Lower lobe of right lung (tissue), 2 donors: ENCODE data around the gene PRRT1. TPM values are rescaled to one million over a fixed set of nuclear protein-coding genes. Genes with fewer than 3 reads are reported as not detected.

Source experiments
- ATAC-seq, 2 donors: fragments of 200-7000 bp; cut with Tn5 transposase; one replicate each; pipeline ENCODE4 v1.9.1; 2020 to 2022; ENCODE audit warnings: mild to moderate bottlenecking in 2 of 2, moderate library complexity in 2 of 2
- DNase-seq: peaks from one replicate; pipeline ENCODE4 v3.0.0-alpha.2; 2020
- H3K27ac ChIP-seq: fragments of 200-600 bp; one replicate; pipeline ENCODE4 v1.8.0; 2022
- H3K27me3 ChIP-seq: fragments of 200-600 bp; one replicate; pipeline ENCODE4 v1.8.0; 2022; ENCODE audit warnings: low read depth
- H3K36me3 ChIP-seq: fragments of 200-600 bp; one replicate; pipeline ENCODE4 v1.8.0; 2022; ENCODE audit warnings: mild to moderate bottlenecking
- H3K4me1 ChIP-seq: fragments of 200-600 bp; one replicate; pipeline ENCODE4 v1.8.0; 2022
- H3K4me3 ChIP-seq: fragments of 200-600 bp; one replicate; pipeline ENCODE4 v1.8.0; 2022; ENCODE audit warnings: mild to moderate bottlenecking
- H3K9me3 ChIP-seq: fragments of 200-600 bp; one replicate; pipeline ENCODE4 v1.8.0; 2022
- CTCF ChIP-seq: fragments of 200-600 bp; IDR thresholded peaks from one replicate; pipeline ENCODE4 v1.8.0; 2022; ENCODE audit warnings: antibody characterized with exemption, mild to moderate bottlenecking
- intact Hi-C: fragments of 100-400 bp; cut with DNase I; formaldehyde crosslinking; loops from one replicate; pipeline ENCODE4 v1.11.0; 2022
- total RNA-seq: library from RNA; stranded (reverse); fragmentation: NEBNext Ultra II Directional; extraction: Animal tissue kit (Norgen Biotek cat#: 25700); gene quantifications from one replicate; pipeline ENCODE4 v1.2.1, GENCODE V29; 2021
- donor health status: DM: no; HTN: yes; CAD: no; lungs with severe emphysema.

Gene PRRT1
- total RNA-seq, 1 donor from 2014 or later: 1.2 TPM

GRCh38 chr6:32181148-32181702 is 29.5 kb upstream of the PRRT1 start:
- Histone ChIP-seq H3K4me3 (peak overlapping the region; percentile 17), H3K27me3 (no peaks in the 10 kb centered on the region), H3K9me3 (no peaks in the 10 kb centered on the region), H3K27ac (peak overlapping the region; percentile 21), H3K36me3 (peaks cover 37% of the 10 kb centered on the region), H3K4me1 (peaks cover 41% of the 10 kb centered on the region)
- no peak for TF ChIP-seq CTCF
- intact Hi-C loops: no loop called here
- ATAC-seq (no peak), DNase-seq (no peak)

- H3K4me1 ChIP-seq: peaks cover 50% of the 10 kb centered on the region
- H3K4me3 ChIP-seq: peak overlapping the region; percentile 76
- intact Hi-C loops: no loop called here
Observed at GRCh38 chr6:32179766-32180405, 28.1 kb upstream of the PRRT1 start.

GRCh38 chr6:32178547-32179440 is 27.1 kb upstream of the PRRT1 start:
- intact Hi-C loops: no loop called here
- Histone ChIP-seq H3K27me3 (no peaks in the 10 kb centered on the region), H3K4me3 (peak overlapping the region; percentile 76), H3K27ac (peak overlapping the region; percentile 94), H3K4me1 (peaks cover 48% of the 10 kb centered on the region), H3K9me3 (no peaks in the 10 kb centered on the region), H3K36me3 (peaks cover 34% of the 10 kb centered on the region)
- no peak for ATAC-seq
- DNase-seq: no peak
- TF ChIP-seq CTCF: no peak

More at GRCh38 chr6:32179766-32180405, 28.1 kb upstream of the PRRT1 start:
- DNase-seq: no peak
- TF ChIP-seq CTCF: no peak
- Histone ChIP-seq H3K27ac (no peak overlapping the region), H3K36me3 (peaks cover 34% of the 10 kb centered on the region), H3K9me3 (no peaks in the 10 kb centered on the region), H3K27me3 (no peaks in the 10 kb centered on the region)
- no peak for ATAC-seq

- intact Hi-C loops: no loop called here
- ATAC-seq: peak; percentile 87 to 92
- H3K27me3 ChIP-seq: no peaks in the 10 kb centered on the region
- peak within 1 kb of the TSS; percentile 94 for H3K27ac ChIP-seq
- H3K4me3 ChIP-seq: peak within 1 kb of the TSS; percentile 76
- peaks cover 45% of the 10 kb centered on the region for H3K4me1 ChIP-seq
- peaks cover 28% of the 10 kb centered on the region for H3K36me3 ChIP-seq
- H3K9me3 ChIP-seq: no peaks in the 10 kb centered on the region
- no peak for TF ChIP-seq CTCF
- DNase-seq: peak; percentile 97
Observed at GRCh38 chr6:32177788-32178546, 26.2 kb upstream of the PRRT1 start, which contains the start of gene RNF5. RNF5 (plus strand) TSS chr6:32178405; CDS start chr6:32178512, 107 bp downstream.
